Osteocyte (in vitro differentiated cells): ENCODE data around the gene TLR5. TPM values are rescaled to one million over a fixed set of nuclear protein-coding genes. Genes with fewer than 3 reads are reported as not detected.
A peak's percentile ranks its signal among the peaks of the same experiment; 100 is the strongest.

Experiments used
- DNase-seq: peaks from one replicate; pipeline ENCODE4 v3.0.0; 2021; ENCODE audit warnings: mixed read lengths; ENCODE audit not compliant: unreplicated experiment; ENCODE audit errors: extremely low spot score
- H3K27ac Mint-ChIP-seq: one replicate; pipeline ENCODE4 v1.8.0; 2021; ENCODE audit warnings: mild to moderate bottlenecking, mixed read lengths; ENCODE audit not compliant: unreplicated experiment
- H3K27me3 Mint-ChIP-seq: one replicate; pipeline ENCODE4 v1.8.0; 2021; ENCODE audit warnings: mixed read lengths; ENCODE audit not compliant: unreplicated experiment
- H3K36me3 Mint-ChIP-seq: one replicate; pipeline ENCODE4 v1.8.0; 2021; ENCODE audit warnings: mixed read lengths; ENCODE audit not compliant: unreplicated experiment
- H3K4me1 Mint-ChIP-seq: one replicate; pipeline ENCODE4 v1.8.0; 2021; ENCODE audit warnings: mixed read lengths; ENCODE audit not compliant: unreplicated experiment
- H3K4me3 Mint-ChIP-seq: one replicate; pipeline ENCODE4 v1.8.0; 2021; ENCODE audit warnings: mild to moderate bottlenecking, moderate library complexity, mixed read lengths; ENCODE audit not compliant: unreplicated experiment
- H3K9me3 Mint-ChIP-seq: one replicate; pipeline ENCODE4 v1.8.0; 2021; ENCODE audit warnings: mixed read lengths; ENCODE audit not compliant: unreplicated experiment
- long read RNA-seq: library from polyadenylated mRNA; unstranded; transcript quantifications from one replicate; pipeline ENCODE4 v2.0.0, GENCODE V29; 2021
- total RNA-seq: library from RNA; stranded (reverse); gene quantifications from 2 replicates; pipeline ENCODE4 v1.2.1, GENCODE V29; 2021
- TF ChIP-seq, protein P1 (sequence below): fragments of 200-600 bp; sonication (generic); IDR thresholded peaks from 2 replicates; pipeline ENCODE4 v1.5.0; 2021; ENCODE audit warnings: antibody characterized with exemption, mild to moderate bottlenecking, moderate library complexity

Gene TLR5, protein sequence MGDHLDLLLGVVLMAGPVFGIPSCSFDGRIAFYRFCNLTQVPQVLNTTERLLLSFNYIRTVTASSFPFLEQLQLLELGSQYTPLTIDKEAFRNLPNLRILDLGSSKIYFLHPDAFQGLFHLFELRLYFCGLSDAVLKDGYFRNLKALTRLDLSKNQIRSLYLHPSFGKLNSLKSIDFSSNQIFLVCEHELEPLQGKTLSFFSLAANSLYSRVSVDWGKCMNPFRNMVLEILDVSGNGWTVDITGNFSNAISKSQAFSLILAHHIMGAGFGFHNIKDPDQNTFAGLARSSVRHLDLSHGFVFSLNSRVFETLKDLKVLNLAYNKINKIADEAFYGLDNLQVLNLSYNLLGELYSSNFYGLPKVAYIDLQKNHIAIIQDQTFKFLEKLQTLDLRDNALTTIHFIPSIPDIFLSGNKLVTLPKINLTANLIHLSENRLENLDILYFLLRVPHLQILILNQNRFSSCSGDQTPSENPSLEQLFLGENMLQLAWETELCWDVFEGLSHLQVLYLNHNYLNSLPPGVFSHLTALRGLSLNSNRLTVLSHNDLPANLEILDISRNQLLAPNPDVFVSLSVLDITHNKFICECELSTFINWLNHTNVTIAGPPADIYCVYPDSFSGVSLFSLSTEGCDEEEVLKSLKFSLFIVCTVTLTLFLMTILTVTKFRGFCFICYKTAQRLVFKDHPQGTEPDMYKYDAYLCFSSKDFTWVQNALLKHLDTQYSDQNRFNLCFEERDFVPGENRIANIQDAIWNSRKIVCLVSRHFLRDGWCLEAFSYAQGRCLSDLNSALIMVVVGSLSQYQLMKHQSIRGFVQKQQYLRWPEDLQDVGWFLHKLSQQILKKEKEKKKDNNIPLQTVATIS
- not detected in 2 replicates for total RNA-seq
- long read RNA-seq, partial matches to known transcripts: 0 of 1 reads
- long read RNA-seq, other reads (novel, unspliced or antisense): 1 of 1 reads

DNA sequence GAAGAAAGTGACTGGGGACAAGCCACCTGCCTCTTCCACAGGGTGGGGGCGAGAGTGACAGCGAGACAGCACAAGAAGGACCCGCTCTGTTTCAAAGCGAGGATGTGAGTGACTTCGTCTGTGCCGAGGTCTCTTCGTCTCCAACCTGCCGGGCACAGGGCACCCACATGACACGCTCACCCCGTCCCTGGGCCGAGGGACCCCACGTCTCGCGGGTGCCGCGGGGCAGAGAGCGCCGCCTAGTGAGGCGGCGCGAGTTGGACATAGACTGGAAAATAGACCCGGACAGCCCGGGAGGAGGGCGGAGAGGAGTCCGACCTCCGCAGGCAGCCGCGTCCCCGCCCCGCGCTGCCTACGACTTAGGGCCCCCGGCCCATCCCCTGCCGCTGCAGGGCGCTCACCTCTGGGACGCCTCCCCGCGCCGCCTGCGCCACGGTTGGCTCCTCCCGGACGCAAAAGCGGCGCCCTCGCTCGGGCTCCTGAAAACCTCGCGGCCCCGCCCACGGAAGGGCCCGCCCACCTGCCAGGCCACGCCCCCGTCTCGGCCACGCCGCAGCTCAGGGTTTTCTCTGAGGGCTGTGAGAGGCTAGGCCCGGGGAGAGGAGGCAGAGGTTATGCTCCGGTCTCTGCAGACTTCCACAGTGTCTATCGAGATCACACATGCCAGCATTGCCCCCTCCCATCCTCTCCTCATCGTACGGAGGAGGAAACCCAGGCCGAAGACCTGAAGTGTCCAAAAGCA is at the start of gene TLR5:
Gene TLR5, minus strand, starts transcription at position 454 of the 742 bp plus-strand sequence. CDS start 30,217 bp downstream, outside the sequence.
- peak; percentile 87 for DNase-seq
- H3K4me3 Mint-ChIP-seq: peak within 1 kb of the TSS; percentile 68
- H3K36me3 Mint-ChIP-seq: peaks cover 3% of the 10 kb centered on the region
- H3K27ac Mint-ChIP-seq: no peak within 1 kb of the TSS
- TF ChIP-seq, protein P1, sequence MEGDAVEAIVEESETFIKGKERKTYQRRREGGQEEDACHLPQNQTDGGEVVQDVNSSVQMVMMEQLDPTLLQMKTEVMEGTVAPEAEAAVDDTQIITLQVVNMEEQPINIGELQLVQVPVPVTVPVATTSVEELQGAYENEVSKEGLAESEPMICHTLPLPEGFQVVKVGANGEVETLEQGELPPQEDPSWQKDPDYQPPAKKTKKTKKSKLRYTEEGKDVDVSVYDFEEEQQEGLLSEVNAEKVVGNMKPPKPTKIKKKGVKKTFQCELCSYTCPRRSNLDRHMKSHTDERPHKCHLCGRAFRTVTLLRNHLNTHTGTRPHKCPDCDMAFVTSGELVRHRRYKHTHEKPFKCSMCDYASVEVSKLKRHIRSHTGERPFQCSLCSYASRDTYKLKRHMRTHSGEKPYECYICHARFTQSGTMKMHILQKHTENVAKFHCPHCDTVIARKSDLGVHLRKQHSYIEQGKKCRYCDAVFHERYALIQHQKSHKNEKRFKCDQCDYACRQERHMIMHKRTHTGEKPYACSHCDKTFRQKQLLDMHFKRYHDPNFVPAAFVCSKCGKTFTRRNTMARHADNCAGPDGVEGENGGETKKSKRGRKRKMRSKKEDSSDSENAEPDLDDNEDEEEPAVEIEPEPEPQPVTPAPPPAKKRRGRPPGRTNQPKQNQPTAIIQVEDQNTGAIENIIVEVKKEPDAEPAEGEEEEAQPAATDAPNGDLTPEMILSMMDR: peak; percentile 72
- peaks cover 36% of the 10 kb centered on the region for H3K27me3 Mint-ChIP-seq
- peaks cover 5% of the 10 kb centered on the region for H3K4me1 Mint-ChIP-seq
- H3K9me3 Mint-ChIP-seq: peaks cover 9% of the 10 kb centered on the region

DNA sequence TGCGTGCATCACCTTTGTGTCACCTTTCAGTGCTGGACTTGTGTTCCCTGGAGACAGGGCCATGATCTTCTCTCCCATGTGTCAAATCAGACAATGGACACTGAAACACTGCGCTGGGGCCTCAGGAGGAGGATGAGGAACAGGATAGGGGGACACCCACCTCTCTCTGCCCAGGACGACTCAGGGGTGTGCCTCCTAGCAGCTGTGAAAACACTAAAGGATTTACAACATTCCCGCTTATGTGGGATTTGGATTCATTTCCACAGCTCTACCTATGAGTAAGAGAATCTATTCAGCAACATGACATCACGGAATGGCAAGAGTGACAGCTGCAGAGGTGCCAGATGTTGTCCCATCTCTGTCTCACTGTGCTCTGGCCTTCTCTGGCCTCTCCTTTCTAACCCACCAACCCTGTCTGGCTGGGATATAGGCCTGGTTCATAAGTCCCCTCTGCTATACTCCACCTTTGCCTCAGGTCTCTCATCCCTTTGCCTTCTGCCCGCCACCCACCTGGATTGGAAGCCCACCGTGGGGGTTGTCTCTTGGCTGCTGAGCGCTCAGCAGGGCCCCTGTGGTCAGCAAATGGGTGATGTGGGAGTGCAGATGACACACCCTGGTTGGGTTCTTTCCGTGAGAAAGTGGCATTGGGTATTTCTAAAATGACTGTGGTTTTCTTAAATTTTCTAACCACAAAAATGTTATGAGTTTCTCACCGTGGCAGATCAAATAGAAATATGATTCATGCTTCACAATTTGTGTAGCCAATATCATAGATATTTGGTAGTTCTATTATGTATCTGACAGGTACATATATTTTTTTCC is 47.1 kb upstream of the TLR5 start:
- H3K4me1 Mint-ChIP-seq: no peaks in the 10 kb centered on the region
- DNase-seq: no peak
- H3K4me3 Mint-ChIP-seq: no peak overlapping the region
- peaks cover 12% of the 10 kb centered on the region for H3K27me3 Mint-ChIP-seq
- H3K9me3 Mint-ChIP-seq: no peaks in the 10 kb centered on the region
- no peaks in the 10 kb centered on the region for H3K36me3 Mint-ChIP-seq
- H3K27ac Mint-ChIP-seq: no peak overlapping the region
- TF ChIP-seq, protein P1: no peak

DNA sequence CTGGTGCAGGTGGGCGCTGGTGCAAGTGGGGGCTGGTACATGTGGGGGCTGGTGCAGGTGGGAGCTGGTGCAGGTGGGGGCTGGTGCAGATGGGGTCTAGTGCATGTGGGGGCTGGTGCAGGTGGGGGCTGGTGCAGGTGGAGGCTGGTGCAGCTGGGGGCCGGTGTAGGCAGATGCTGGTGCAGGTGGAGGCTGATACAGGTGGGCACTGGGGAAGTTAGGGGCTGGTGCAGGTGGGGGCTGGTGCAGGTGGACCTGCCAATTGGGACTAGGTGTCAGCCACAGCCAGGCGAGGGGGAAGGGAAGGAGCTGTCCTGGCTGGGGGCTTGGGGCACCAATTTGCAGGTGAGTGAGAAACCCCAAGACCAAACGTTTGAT is 46.5 kb upstream of the TLR5 start:
- Mint-ChIP-seq H3K27me3 (peaks cover 15% of the 10 kb centered on the region), H3K27ac (no peak overlapping the region)
- DNase-seq: no peak

DNA sequence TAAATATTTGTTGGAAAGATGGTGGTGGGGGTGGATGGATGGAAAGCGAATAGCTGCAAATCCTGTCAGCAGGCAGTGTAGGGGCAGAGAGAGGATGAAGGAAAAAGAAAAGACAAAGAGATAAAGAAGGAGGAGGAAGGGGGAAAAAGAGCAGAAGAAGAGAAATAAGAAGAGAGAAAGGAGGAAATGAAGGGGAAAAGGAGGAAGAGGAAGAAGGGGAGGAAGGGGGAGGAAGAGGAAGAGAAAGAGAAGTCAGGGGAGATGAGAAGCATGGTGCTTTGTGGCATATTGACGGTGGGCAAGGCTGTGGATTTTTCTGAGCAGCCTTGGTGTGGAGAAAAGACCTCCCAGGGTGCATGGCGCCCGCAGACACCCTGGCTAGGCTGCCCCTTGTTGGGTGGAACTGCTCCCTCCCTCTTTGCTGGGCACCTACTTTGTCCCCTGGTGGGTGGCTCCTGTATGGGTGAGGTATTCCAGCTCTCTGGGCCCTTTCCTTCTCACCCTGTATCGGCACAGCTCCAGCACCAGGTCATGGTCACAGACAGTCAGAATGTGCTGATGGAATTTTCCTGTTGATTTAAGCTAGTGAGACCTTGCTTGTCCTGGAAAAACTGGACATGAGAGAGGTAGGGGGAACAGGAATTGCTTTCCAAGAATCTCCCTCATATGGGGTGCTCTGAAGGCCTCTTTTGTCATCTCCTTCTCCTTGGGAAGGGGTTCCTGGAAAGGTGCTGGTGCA is 45.7 kb upstream of the TLR5 start:
- H3K4me3 Mint-ChIP-seq: no peak overlapping the region
- H3K4me1 Mint-ChIP-seq: no peaks in the 10 kb centered on the region
- TF ChIP-seq, protein P1: no peak
- peaks cover 15% of the 10 kb centered on the region for H3K27me3 Mint-ChIP-seq
- H3K9me3 Mint-ChIP-seq: no peaks in the 10 kb centered on the region
- DNase-seq: no peak
- H3K36me3 Mint-ChIP-seq: no peaks in the 10 kb centered on the region
- no peak overlapping the region for H3K27ac Mint-ChIP-seq

More for the DNA sequence above, 46.5 kb upstream of the TLR5 start:
- no peaks in the 10 kb centered on the region for H3K9me3 Mint-ChIP-seq
- no peaks in the 10 kb centered on the region for H3K4me1 Mint-ChIP-seq
- H3K36me3 Mint-ChIP-seq: no peaks in the 10 kb centered on the region
- no peak overlapping the region for H3K4me3 Mint-ChIP-seq
- TF ChIP-seq, protein P1: no peak
